HG03280 (cell line): Measurements from ENCODE around the gene PLEKHO2.

Experiments used
- ATAC-seq: cut with Tn5 transposase; IDR thresholded peaks from one replicate; pipeline ENCODE4 v1.9.1; 2021; ENCODE audit warnings: mild to moderate bottlenecking, moderate library complexity; ENCODE audit not compliant: unreplicated experiment

The PLEKHO2 gene

GRCh38 chr15:64855205-64855975, 13.7 kb downstream of the PLEKHO2 start:
- no peak for ATAC-seq

- ATAC-seq, result no peak
Observed at GRCh38 chr15:64856429-64857145, 14.9 kb downstream of the PLEKHO2 start.

GRCh38 chr15:64857421-64857820, 15.7 kb downstream of the PLEKHO2 start:
- ATAC-seq, result no peak

GRCh38 chr15:64858021-64858575, 16.4 kb downstream of the PLEKHO2 start:
- ATAC-seq, result no peak

GRCh38 chr15:64859226-64859625, 17.5 kb downstream of the PLEKHO2 start:
- no peak for ATAC-seq

- no peak for ATAC-seq
Observed at GRCh38 chr15:64861331-64861730, 19.6 kb downstream of the PLEKHO2 start.

GRCh38 chr15:64861960-64862359, 20.2 kb downstream of the PLEKHO2 start:
- no peak for ATAC-seq

- no peak for ATAC-seq
Observed at GRCh38 chr15:64862408-64862807, 20.7 kb downstream of the PLEKHO2 start.

GRCh38 chr15:64864068-64864467, 22.4 kb downstream of the PLEKHO2 start:
- ATAC-seq, result no peak

GRCh38 chr15:64865126-64865997, 23.6 kb downstream of the PLEKHO2 start:
- no peak for ATAC-seq

GRCh38 chr15:64865998-64866520, 24.3 kb downstream of the PLEKHO2 start:
- no peak for ATAC-seq

GRCh38 chr15:64869501-64869900, 27.8 kb downstream of the PLEKHO2 start:
- no peak for ATAC-seq

- no peak for ATAC-seq
Observed at GRCh38 chr15:64870353-64870752, 28.6 kb downstream of the PLEKHO2 start.

GRCh38 chr15:64875641-64876223, 34.0 kb downstream of the PLEKHO2 start:
- no peak for ATAC-seq

GRCh38 chr15:64877435-64877834, 35.7 kb downstream of the PLEKHO2 start:
- no peak for ATAC-seq

GRCh38 chr15:64878705-64879104, 37.0 kb downstream of the PLEKHO2 start:
- ATAC-seq, result no peak

GRCh38 chr15:64883100-64883581, 41.4 kb downstream of the PLEKHO2 start:
- ATAC-seq, result no peak

- peak; percentile 57 for ATAC-seq
Observed at GRCh38 chr15:64883997-64884511, 42.3 kb downstream of the PLEKHO2 start.

- ATAC-seq, result no peak
Observed at GRCh38 chr15:64884679-64885078, 43.0 kb downstream of the PLEKHO2 start.

GRCh38 chr15:64888336-64888735, 46.6 kb downstream of the PLEKHO2 start:
- no peak for ATAC-seq
